WI38 (cell line): Measurements from ENCODE around the gene FOXI3.

Experiments used
- H3K4me3 ChIP-seq: 2 replicates; pipeline ENCODE4 v1.5.1; 2011; ENCODE audit warnings: low read depth, mild to moderate bottlenecking, control low read depth, low read length
- CTCF ChIP-seq: IDR thresholded peaks from 2 replicates; pipeline ENCODE4 v1.5.1; 2012; ENCODE audit warnings: low read depth, mild to moderate bottlenecking, control low read depth, low read length

Gene FOXI3

GRCh38 chr2:88452980-88453582, 588 bp upstream of the FOXI3 start:
- no peak for TF ChIP-seq CTCF

DNA sequence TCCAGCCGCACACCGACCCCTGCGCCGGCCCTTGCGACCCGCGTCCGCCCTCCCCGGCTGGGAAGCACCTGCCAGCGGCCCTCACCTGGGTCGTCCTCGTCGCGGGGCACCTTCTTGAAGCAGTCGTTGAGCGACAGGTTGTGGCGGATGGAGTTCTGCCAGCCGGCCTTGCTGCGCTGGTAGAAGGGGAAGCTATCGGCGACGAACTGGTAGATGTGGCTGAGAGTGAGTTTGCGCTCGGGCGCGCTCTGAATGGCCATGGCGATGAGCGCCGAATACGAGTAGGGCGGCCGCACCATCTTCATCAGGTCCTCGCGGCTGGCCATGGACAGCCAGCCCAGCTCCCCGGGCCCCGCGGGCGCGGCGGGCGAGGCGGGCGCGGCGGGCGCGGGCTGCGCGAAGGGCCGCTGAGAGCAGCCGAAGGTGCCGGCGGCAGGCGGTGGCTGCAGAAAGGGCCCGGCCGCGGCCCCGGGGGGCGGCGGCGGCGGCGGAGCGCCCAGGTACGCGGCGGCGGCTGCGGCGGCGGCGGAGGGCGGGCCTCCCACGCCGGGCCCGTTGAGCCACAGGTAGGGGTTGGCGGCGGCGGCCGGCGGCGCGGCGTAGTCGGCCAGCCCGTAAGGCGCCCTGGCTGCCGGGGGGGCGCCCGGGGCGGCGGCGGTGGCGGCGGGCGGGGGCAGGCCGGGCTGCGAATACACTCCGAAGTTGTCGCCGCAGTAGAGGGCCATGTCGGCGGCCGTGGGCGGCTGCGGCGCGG, 505 bp downstream of the FOXI3 start:
- no peak for TF ChIP-seq CTCF
- H3K4me3 ChIP-seq: no peak overlapping the region

More at GRCh38 chr2:88452980-88453582, 588 bp upstream of the FOXI3 start:
- H3K4me3 ChIP-seq: no peak overlapping the region

GRCh38 chr2:88450925-88451810, 1.3 kb downstream of the FOXI3 start:
- no peak for TF ChIP-seq CTCF
- H3K4me3 ChIP-seq: no peak overlapping the region

- H3K4me3 ChIP-seq: no peak overlapping the region
- no peak for TF ChIP-seq CTCF
These were observed 2.3 kb downstream of the FOXI3 start for GRCh38 chr2:88450186-88450585.

DNA sequence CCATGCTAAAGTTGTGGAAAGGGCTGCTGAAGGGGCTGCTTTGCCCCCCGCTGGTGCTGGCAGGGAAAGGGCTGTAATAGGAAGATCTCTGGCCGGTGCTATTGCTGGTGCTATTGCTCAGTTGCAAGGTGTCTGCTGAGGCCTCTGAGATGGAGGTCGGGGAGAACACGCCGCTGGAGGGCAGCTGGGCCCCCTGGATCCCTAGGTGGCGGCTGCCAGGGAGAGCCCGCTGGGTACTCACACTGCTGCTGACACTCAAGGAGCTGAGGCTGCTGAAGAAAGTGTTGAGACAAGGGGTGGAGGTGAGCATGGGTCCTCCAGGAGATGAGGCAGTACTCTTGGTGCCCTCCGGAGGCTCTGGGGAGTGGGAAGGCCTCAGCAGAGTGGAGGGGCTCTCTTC, 4.2 kb downstream of the FOXI3 start:
- no peak for TF ChIP-seq CTCF
- H3K4me3 ChIP-seq: no peak overlapping the region

- no peak for TF ChIP-seq CTCF
- no peak overlapping the region for H3K4me3 ChIP-seq
These were observed 9.0 kb downstream of the FOXI3 start for GRCh38 chr2:88443353-88443938.
